HG02798 (cell line): ENCODE measurements around the gene HK1.

Experiments
- ATAC-seq: cut with Tn5 transposase; IDR thresholded peaks from one replicate; pipeline ENCODE4 v1.9.1; 2021; ENCODE audit warnings: mild to moderate bottlenecking; ENCODE audit not compliant: unreplicated experiment, poor library complexity

The HK1 gene

DNA sequence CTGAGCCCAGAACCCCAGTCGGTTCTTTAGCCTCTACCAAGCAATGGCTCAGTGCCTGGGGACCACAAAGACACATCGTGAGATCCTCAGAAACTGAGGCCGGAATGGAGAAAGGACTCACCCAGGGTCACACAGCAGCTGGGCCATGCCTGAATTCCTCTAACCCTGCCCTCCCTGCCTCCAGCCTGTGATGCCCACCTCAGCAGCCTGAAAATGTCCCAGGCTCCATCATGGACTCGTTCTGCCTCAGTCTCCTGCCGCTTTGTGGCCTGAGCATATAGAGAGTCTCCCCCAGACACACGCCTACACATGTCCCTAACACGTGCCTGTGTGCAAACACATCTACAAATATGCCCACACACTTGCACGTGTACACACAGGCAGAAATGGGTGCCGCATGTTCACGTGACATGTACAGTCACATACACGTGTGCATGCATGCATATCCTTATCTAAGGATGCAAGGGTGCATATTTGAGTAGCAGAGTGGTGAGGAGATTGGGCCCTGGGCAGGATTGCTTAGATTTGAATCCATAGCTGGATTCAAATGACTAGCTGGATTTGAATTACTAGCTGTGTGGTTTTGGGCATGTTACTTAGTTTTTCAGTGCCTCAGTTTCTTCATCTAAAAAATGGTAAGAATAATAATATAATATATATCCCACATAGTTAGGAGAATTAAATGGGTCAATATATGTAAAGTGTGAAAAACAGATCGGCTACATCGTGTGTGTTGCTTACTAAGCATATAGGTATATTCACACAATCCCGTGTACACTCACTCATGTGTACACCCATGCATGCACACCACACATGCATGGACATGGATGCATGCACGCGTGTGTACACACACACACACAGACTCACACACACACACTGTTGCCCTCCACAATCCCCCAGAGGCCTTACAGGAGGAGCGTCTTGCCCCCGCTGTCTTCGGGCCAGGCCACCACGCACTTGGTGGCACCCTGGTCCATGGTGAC, 136.0 kb downstream of the HK1 start:
- no peak for ATAC-seq

DNA sequence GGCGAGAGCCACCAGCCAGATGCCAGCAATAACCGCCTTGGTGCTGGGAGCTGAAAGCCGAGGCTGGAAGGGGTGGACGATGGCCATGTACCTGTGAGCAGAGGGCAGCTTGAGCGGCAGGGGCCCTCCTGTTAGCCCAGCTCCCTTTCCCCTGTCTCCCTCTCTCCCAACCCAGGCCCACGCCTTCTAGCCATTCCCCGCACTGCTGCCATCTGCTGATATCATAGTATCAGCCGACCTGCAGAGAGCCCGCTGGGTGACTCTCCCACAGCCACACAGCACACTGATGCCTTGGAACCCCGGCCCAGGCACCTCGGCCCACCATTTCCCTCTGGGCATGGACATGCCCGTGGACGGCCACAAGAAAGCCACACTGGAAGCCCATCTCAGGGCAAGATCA, 136.8 kb downstream of the HK1 start:
- ATAC-seq: no peak

DNA sequence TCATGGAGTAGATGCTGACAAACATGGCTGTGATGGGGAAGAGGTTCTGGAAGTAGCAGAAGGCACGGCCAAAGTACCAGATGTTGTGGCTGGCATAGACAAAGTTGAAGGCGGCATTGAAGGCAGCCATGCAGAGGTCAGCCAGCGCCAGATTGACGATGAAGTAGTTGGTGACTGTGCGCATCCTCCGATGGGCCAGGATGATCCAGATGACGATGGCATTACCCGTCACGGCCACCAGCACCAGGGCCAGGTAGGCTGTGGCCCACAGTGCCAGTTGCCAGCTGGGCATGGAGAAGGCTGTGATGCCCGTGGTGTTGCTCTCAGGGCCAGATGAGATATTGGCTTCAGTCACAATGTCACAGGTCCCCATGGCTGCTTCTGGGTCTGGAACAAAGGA, 137.7 kb downstream of the HK1 start:
- ATAC-seq: no peak

DNA sequence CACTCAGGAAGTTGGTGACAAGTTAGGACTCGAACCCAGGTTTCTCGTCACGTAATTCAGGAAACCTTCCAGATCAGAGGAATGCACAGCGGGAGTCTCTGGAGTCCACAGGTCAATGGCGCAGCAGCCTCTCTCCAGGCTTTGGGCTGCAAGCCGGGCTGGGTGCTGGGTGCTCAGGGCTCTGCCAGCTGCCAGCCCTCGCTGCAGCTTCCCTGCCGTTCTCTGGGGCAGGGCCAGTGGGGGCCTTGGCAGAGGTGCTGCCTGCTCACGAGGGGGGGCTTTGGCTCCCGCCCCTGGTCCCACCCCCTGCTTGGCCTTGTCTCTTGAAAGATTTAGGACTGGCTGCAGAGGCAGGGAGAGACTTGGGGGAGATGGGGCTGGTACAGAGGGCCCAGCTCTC, 138.4 kb downstream of the HK1 start, which contains the start of gene TACR2:
Gene TACR2, minus strand, starts transcription at position 224 of the 400 bp plus-strand sequence. CDS start 595 bp downstream, outside the sequence.
- ATAC-seq: no peak

DNA sequence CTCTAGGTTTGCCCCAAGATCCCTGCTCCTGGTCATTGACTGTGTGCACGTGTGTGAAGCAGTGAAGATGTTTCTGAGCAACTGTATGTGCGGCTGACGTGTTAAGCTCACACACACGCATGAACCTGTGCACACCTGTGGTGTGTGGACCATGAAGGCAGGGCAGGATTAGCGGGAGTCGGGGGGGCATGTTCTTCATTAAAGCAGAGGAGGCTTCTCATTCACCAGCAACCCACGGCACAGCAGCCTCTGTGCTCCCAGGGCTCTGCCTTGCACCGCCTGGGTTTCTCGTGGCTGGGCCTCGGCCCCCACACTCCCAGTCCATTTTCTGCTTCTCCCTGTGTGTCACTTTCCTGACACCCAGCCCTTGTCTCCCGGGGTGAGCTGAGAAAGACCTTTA, 139.2 kb downstream of the HK1 start:
- no peak for ATAC-seq

DNA sequence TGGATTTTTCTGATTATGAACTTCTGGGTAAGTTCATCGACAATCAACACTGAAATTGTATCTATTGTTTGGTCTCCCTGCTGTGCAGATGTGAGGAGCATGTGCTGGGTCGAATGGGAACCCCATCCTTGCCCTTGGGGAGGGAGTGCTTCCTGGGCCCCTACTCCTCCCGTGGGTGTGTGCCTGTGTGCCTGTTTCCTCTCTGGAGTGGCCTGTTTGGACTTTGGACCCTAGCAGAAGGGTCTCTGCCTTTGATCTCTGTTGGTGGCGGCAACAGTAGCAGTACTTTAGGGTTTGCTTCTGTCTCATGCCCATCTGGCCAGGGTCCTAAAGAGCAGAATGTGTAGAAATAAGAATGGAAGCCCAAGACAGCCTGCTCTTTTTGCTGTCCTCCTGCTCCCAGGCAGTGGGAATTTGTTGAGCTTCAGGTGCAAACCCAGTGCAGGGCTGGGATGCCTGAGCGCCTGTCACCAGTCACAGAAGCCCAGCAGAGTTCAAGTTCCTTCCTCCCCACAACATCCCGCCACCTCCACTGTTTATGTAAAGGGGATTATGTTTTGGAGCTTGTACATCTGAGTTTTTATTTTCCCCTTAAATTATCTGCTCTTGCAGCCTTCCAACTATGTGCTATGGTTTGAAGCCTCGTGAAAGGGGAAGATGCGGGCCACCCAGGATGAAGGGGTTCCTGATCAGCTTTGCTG, 139.9 kb downstream of the HK1 start:
- ATAC-seq: no peak

DNA sequence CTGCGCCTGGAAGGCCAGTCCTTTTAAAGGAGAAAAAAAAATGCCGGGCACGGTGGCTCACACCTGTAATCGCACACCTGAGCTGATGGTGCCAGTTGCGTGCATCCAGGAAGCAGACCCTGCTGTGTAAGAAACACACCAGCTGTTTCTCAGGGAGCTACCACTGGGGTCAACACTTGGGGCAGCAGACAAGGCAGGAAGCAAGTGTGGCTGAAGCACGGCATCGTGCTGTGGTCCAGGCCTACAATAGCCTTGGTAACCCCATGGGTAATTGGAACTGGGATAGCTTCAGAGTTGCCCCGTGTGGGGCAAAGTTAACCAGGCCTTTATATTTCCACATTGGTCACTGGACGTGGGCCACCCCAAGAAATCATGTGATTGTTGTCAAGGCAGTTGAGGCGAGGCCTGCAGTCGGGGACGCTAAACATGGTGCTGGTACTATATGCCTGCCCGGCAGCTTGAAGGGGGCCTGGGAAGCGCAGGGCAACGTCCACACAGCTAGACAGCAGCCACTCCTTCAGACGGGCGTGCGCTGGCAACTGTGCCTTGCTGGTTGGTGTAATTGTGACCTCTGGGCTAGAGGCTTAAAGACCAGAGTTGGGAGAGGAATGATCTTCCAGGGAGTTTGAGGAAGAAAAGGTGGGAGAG, 140.9 kb downstream of the HK1 start:
- ATAC-seq: no peak

DNA sequence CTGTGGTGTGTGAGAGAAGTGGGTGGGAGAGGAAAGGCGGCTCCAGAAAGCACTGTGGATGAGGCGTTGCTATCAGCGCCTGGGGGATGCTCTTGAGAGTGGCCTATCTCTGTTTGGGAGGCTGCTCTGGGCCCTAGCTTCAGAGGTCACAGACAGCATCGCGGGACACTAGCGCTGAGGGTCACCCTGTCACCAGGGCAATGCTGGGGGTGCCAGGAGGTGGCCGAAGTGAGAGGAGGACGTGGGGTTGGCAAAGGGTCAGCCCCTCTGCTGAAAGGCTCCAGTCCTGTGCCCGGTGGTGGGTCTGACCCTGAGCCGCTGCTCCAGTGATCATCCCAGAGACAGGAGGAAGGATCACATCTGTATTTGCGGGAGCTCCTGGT, 141.4 kb downstream of the HK1 start:
- ATAC-seq: no peak

DNA sequence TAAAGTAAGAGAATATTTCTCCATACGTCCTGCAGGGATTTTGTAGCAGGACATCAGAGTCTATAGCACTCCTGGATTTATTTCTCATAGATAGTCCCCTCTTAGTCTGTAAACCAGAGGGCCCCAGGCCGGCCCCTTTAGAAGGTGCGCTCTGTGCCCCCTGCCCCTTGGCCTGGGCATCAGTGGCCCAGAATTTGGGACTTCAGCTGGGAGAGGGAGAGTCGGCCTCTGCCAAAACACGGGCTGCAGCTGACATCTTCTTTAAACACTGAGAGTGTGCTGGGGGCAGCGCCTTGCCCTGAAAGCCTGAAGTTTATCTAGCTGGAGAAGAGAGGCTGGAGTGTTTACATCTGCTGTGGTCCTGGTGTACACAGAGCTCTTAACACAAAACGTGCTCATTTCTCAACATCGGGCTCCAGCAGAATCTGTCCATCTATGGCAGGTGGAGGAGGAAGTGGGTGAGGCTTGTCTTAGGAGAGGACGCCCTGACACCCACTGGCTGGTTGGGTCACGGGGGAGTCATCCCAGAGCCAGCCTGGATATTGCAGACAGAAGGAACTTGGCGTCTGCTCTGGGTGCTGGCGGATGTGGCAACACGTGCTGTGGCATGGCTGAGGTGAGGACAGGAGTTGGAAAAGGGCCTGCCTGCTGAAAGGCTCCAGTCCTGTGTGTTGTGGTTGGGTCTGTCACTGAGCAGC, 143.5 kb downstream of the HK1 start:
- ATAC-seq: no peak

DNA sequence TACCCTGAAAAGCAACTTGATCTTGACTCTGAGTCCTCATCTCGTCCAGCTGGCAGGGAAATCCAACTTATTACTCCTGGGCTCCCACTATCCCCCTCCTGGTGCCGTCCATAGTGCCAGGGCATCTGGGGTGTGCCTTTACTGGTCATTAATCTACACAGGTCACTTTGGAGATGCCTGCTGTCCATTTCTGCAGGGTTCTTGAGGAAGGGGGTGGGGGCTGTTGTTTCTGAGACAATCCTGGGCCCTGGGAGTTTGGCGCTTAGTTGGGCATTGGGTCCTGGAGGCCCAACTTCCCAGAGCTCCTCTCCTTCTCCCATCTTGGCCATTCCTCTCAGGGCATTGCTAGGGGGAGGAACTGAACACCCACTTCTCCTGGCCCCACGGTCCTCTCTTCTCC, 144.4 kb downstream of the HK1 start:
- ATAC-seq: no peak

DNA sequence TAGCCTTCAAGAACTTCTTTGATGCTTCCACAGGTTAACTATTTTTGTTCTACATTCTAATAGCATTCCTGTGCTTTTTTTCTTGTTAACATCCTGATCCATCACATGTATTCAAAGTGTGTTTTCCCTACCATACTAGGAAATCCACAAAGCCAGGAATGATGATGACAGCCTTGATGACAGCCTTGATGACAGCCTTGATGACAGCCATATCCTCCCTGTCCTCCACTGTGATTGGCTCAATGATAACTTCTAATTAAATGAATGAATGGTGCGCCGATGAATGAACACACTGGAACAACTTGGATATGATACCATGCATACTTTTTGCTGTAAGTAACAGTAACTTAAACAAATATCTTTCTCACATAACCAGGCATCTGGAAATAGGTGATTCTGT, 146.7 kb downstream of the HK1 start:
- no peak for ATAC-seq

DNA sequence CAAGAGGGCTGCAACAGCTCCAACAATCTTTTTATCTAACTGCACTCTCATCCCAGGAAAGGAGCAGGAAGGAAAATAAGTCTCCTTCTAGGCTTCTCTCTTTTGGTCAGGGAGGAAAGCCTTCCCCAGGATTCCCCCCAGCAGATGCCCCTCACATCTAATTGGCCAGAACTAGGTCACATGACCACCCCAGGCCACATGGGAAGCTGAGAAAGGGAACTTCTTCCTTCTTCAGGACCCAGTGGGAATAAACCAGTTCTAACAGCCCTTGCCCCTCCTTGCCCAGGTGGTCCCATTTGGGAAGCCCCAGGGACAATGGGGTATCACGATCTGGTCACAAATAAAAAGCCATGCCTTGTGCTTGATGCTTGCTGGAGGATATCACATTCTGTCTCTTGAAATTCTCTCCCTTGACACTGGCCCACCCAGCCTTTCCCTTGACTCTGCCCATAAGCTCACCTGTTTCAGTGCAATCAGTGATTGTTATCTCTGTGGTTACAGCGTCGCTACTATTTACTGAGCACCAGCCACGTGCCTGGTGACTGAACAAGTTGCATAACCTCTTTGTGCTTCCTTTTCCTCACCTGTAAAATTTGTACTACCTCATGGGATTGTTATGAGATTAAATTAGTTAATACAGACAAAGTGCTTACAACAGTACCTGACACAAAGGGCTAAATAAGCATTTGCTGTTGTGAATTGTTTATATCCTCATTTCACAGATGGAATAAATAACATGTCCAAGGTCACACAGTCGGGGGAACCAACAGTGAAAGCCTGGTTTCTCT, 147.4 kb downstream of the HK1 start:
- ATAC-seq: no peak

DNA sequence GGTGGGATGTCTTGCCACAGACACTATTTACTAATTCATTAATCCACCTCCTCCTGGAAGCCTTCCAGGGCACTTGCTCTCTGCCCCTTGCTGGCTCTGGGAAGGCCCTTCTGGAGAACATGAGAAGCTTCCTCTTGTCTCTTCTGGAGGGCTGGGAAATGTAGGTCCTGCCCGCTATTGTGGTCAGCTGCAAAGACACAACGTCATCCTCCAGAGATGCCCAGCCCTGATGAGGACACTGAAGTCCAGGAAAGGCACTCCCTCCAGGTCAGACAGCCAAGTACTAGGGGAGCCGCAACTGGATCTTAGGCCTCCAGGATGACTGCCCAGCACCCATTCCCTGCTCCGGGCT, 148.1 kb downstream of the HK1 start:
- ATAC-seq: no peak

DNA sequence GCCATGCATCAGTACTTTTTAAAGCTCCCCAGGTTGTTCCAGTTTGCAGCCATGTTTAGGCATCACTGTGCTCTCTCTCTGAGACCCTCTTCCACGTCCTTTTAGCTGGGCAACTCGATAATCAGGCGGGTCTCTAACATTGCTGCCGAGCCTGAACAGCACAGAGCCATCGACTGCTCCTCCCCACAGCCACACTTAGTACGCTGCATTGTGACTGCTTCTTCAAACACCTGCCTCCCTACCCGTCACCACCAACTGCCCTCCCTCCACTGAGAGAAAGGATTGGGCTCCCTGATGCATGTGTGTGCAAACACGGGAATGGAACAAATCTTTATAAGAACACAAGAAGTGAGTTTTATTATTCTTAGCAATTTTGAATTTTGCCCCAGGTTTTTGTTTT, 149.9 kb downstream of the HK1 start:
- ATAC-seq: no peak

DNA sequence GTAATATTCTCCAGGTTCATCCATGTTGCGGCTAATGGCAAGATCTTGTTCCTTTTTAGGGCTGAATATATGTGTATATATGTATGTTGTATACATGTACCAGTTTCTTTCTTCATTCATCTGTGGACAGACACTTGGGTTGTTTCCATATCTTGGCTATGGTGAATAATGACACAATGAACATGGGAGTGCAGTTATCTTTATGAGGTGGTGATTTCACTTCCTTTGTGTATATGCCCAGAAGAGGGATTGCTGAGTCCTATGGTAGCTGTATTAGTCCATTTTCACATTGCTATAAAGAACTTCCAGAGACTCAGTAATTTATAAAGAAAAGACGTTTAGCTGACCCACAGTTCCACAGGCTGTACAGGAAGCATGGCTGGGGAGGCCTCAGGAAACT, 155.9 kb downstream of the HK1 start:
- no peak for ATAC-seq

DNA sequence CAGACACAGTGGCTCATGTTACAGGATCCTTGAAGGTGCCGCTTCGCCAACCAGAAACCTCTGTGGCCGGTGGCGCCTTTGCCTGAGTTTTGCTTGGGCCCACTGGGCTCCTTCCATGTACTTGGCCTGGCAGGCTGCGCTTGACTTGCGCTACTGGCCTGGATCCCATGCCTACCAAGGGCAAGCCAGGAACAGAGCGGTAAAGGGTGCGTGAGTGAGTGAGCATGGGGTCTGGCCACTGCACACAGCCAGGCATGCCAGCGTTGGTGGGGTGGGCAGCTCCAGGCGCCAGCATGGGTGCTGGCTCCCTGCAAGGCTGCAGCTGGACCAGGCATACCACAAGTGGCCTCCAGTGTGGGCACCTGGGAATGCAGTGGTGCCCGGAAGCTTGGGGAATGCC, 156.6 kb downstream of the HK1 start:
- no peak for ATAC-seq

DNA sequence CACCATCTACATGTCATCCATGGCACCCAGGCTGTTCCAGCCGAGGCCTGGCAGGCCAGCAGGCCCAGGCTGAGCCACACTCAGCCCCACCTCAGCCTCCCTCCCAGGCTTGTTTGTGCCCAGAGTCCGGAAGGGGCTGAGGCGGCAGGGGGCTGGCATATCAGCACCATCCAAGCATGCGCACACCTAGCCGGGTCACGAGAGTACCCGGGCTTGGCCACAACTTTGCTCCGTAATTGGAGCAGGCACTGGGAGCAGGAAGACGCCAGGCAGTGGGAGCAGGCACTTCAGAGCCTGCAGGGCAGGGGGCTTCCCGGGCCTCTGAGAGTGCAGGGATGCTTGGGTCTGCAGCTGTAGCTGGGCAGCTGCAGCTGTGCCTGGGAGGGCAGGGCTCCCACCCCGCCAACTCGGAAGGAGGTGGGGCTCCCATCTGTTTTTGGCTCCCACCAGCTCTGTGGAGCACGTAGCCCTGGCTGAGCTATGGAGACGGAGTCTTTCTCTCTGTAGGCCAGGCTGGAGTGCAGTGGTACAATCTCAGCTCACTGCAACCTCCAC, 157.7 kb downstream of the HK1 start:
- no peak for ATAC-seq

DNA sequence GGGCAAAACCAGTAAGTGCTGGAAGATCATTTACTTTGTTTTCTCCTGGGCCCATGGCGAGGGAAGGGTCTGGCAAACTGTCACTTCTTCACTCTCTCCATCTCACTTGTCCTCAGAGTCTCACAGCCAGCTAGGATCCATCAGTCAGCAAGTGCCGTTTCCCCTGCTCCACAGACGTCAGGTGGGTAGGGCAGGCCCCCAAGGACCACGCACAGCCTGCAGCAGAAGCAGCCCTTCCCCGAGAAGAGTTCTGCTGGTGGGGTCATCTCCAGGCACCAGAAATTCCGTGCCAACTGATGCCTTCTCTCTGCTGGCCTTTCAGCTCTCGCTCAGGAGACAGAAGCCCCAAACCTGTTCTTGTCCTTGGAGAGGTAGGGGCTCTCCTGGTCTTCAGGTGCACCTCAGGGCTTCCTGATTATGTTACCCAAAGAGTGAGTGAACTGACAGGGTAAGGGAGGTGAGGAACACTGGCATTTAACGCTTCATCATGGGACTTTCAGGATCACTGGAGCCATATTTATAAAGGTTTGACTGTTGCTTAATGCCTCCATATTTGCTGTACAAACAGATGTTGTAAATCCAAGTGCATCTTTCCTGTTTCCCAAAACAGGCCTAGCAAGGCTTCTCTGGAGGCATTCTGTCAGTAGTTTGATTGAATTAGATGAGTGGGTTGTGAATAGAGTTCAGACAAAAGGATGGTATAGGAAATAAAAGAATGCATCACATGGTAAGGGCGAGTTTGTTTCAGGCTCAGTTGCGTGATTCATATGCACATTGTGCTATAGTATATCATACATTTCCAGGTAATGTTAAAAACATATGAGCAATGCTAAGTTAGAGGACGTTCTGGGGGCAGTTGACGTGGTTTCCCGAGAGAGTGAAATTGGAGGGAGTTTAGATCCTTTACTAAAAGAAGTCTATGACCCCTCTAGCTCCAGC, 159.3 kb downstream of the HK1 start:
- ATAC-seq: no peak
